Gastroesophageal sphincter (tissue), 4 donors: Measurements from ENCODE around the gene PSMF1. TPM values are rescaled to one million over a fixed set of nuclear protein-coding genes. Genes with fewer than 3 reads are reported as not detected.
"Not testable (repeated sequence)": the region's sequence is repeated elsewhere in the genome, so short reads cannot be mapped to it uniquely, and the experiment has no call there.

Experiments
- ATAC-seq: fragments of 150-250 bp; one replicate; pipeline ENCODE4 v1.9.1; 2016; ENCODE audit warnings: mild to moderate bottlenecking, moderate library complexity
- H3K27ac ChIP-seq, 4 donors: fragments of 200-600 bp; sonication (generic) in 3 of 4; 1 replicate in 3 of 4; 2 replicates in 1 of 4; pipeline ENCODE4 v1.5.1; 2016 to 2019
- H3K27me3 ChIP-seq: fragments of 200-600 bp; sonication (generic); one replicate; pipeline ENCODE4 v1.5.1; 2019
- H3K36me3 ChIP-seq, 2 donors: fragments of 200-600 bp; sonication (generic); one replicate each; pipeline ENCODE4 v1.5.1; 2019; ENCODE audit warnings: control low read depth in 1 of 2
- H3K4me1 ChIP-seq, 3 donors: fragments of 200-600 bp; sonication (generic); 1 replicate in 2 of 3; 2 replicates in 1 of 3; pipeline ENCODE4 v1.5.1; 2016 to 2019; ENCODE audit warnings: control low read depth in 2 of 3
- H3K4me3 ChIP-seq, 2 donors: fragments of 200-600 bp; sonication (generic); one replicate each; pipeline ENCODE4 v1.5.1; 2019; ENCODE audit warnings: mild to moderate bottlenecking in 1 of 2, moderate library complexity in 1 of 2
- H3K9me3 ChIP-seq, 3 donors: fragments of 200-600 bp; sonication (generic); one replicate each; pipeline ENCODE4 v1.5.1; 2017 to 2019; ENCODE audit warnings: control low read depth in 2 of 3
- EP300 ChIP-seq: sonication (generic); formaldehyde crosslinking; IDR thresholded peaks from one replicate; pipeline ENCODE4 v1.6.1; 2017; ENCODE audit warnings: antibody characterized with exemption, mild to moderate bottlenecking
- POLR2A ChIP-seq, 2 donors: fragments of 450-650 bp; IDR thresholded peaks; one replicate each; pipeline ENCODE4 v1.6.1; 2017; ENCODE audit warnings: antibody characterized with exemption in 2 of 2, mild to moderate bottlenecking in 2 of 2, moderate library complexity in 1 of 2
- POLR2AphosphoS5 ChIP-seq: sonication (generic); formaldehyde crosslinking; IDR thresholded peaks from one replicate; pipeline ENCODE4 v1.6.1; 2017; ENCODE audit warnings: antibody characterized with exemption
- WGBS, 2 donors: methylation state at CpG; one replicate each; pipeline ENCODE4 v1.1.5; 2018; ENCODE audit warnings: low coverage in 1 of 2; 5-methylcytosine and 5-hydroxymethylcytosine counted together
- total RNA-seq, 4 donors: library from RNA; depleted of rRNA; stranded (reverse); fragments of >200 nt; gene quantifications; one replicate each; pipeline ENCODE4 v1.1.0, GENCODE V29; 2016
- TF ChIP-seq, protein P1 (sequence below), 4 experiments: fragments of 200-600 bp in 2 of 4; fragments of 450-650 bp in 2 of 4; sonication (generic) in 1 of 4; IDR thresholded peaks; one replicate each; pipeline ENCODE4 v1.5.1; 2017 to 2019; ENCODE audit warnings: antibody characterized with exemption in 4 of 4, mild to moderate bottlenecking in 2 of 4, moderate library complexity in 2 of 4

Gene PSMF1
- total RNA-seq, 4 donors from 2014 or later = 99.6 to 118 (median 116) TPM

DNA sequence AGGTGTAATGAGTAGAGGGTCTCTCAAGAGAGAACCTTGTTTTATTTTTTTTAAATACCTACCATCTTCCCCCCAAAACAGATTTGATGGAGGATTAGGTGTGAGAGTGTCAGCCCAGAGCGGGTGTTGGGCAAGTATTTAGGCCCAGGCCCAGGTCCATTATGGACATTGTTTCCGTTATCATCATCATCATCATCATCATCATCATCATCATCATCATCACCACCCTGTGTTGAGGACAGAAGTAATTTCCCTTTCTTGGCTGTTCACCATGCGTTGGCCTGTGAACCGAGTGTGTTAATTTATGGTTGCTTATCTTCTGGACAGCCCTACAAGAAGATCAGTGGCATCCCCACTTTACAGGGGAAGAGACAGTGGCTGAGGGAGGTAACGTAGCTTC, 28.6 kb downstream of the PSMF1 start:
- WGBS, 2 donors = 88 to 94% methylated on average over 3 to 5 of the region's 5 CpGs
- Histone ChIP-seq H3K27me3 (no peaks in the 10 kb centered on the region), H3K4me1 (no peaks in the 10 kb centered on the region), H3K27ac (no peak overlapping the region), H3K9me3 (no peaks in the 10 kb centered on the region), H3K36me3 (peaks cover 0 to 82% of the 10 kb centered on the region in 2 donors), H3K4me3 (no peak overlapping the region)
- TF ChIP-seq POLR2AphosphoS5 (no peak), POLR2A (IDR thresholded peaks at IDR 0.05) (no peak), EP300 (no peak)
- TF ChIP-seq, protein P1, sequence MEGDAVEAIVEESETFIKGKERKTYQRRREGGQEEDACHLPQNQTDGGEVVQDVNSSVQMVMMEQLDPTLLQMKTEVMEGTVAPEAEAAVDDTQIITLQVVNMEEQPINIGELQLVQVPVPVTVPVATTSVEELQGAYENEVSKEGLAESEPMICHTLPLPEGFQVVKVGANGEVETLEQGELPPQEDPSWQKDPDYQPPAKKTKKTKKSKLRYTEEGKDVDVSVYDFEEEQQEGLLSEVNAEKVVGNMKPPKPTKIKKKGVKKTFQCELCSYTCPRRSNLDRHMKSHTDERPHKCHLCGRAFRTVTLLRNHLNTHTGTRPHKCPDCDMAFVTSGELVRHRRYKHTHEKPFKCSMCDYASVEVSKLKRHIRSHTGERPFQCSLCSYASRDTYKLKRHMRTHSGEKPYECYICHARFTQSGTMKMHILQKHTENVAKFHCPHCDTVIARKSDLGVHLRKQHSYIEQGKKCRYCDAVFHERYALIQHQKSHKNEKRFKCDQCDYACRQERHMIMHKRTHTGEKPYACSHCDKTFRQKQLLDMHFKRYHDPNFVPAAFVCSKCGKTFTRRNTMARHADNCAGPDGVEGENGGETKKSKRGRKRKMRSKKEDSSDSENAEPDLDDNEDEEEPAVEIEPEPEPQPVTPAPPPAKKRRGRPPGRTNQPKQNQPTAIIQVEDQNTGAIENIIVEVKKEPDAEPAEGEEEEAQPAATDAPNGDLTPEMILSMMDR (IDR thresholded peaks at IDR 0.05) = no peak
- ATAC-seq = no peak

DNA sequence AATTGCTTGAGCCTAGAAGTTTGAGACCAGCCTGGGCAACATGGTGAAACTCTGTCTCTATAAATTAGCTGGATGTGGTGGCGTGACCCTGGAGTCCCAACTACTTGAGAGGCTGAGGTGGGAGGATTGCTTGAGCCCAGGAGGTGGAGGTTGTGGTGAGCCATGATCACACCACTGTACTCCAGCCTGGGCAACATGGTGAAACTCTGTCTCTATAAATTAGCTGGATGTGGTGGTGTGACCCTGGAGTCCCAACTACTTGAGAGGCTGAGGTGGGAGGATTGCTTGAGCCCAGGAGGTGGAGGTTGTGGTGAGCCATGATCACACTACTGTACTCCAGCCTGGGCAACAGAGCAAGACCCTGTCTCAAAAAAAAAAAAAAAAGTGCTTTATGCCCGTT, 31.4 kb downstream of the PSMF1 start:
- not testable (repeated sequence) for H3K27me3 ChIP-seq, H3K9me3 ChIP-seq, H3K27ac ChIP-seq, ATAC-seq, H3K4me1 ChIP-seq, H3K4me3 ChIP-seq
- 88 to 92% methylated on average over 1 to 2 of the region's 2 CpGs for WGBS, 2 donors
- H3K36me3 ChIP-seq = peaks cover 0 to 86% of the 10 kb centered on the region in 2 donors

GRCh38 chr20:1150218-1150617, 31.8 kb downstream of the PSMF1 start:
- Histone ChIP-seq H3K4me3 (no peak overlapping the region), H3K9me3 (no peaks in the 10 kb centered on the region), H3K27me3 (no peaks in the 10 kb centered on the region), H3K36me3 (peaks cover 0 to 86% of the 10 kb centered on the region in 2 donors), H3K27ac (no peak overlapping the region), H3K4me1 (no peaks in the 10 kb centered on the region)
- no peak for ATAC-seq
- no peak for TF ChIP-seq POLR2AphosphoS5
- TF ChIP-seq POLR2A (IDR thresholded peaks at IDR 0.05) = no peak
- TF ChIP-seq EP300 = no peak
- TF ChIP-seq, protein P1 (IDR thresholded peaks at IDR 0.05) = no peak
- 66 to 100% methylated on average over 3 to 4 of the region's 4 CpGs for WGBS, 2 donors

GRCh38 chr20:1150968-1151367, 32.6 kb downstream of the PSMF1 start:
- Histone ChIP-seq H3K9me3 (no peaks in the 10 kb centered on the region), H3K4me3 (no peak overlapping the region), H3K27me3 (no peaks in the 10 kb centered on the region), H3K27ac (no peak overlapping the region), H3K36me3 (peaks cover 0 to 84% of the 10 kb centered on the region in 2 donors), H3K4me1 (no peaks in the 10 kb centered on the region)
- no peak for ATAC-seq
- WGBS, 2 donors = 92 to 100% methylated on average over 1 of the region's 1 CpG
- TF ChIP-seq, protein P1 (IDR thresholded peaks at IDR 0.05) = no peak
- no peak for TF ChIP-seq POLR2A (IDR thresholded peaks at IDR 0.05)
- TF ChIP-seq EP300 = no peak
- TF ChIP-seq POLR2AphosphoS5 = no peak

- H3K36me3 ChIP-seq = peaks cover 0 to 65% of the 10 kb centered on the region in 2 donors
- H3K9me3 ChIP-seq = no peaks in the 10 kb centered on the region
- no peak overlapping the region for H3K4me3 ChIP-seq
- H3K27me3 ChIP-seq = no peaks in the 10 kb centered on the region
- no peak overlapping the region for H3K27ac ChIP-seq
- H3K4me1 ChIP-seq = no peaks in the 10 kb centered on the region
- no peak for ATAC-seq
- no peak for TF ChIP-seq EP300
Measured at GRCh38 chr20:1154226-1154625, 35.8 kb downstream of the PSMF1 start.

- H3K27ac ChIP-seq = no peak overlapping the region
- whole genome bisulfite sequencing, 2 donors = 80% methylated on average over 1 of the region's 1 CpG; no CpG with 5 or more reads in 1 of the 2 donors
- no peak overlapping the region for H3K4me3 ChIP-seq
- H3K36me3 ChIP-seq = peaks cover 0 to 62% of the 10 kb centered on the region in 2 donors
- no peaks in the 10 kb centered on the region for H3K4me1 ChIP-seq
- no peaks in the 10 kb centered on the region for H3K9me3 ChIP-seq
- TF ChIP-seq, protein P1 (IDR thresholded peaks at IDR 0.05) = no peak
- no peak for TF ChIP-seq POLR2A (IDR thresholded peaks at IDR 0.05)
- TF ChIP-seq EP300 = no peak
- no peak for TF ChIP-seq POLR2AphosphoS5
- no peaks in the 10 kb centered on the region for H3K27me3 ChIP-seq
- no peak for ATAC-seq
Measured at GRCh38 chr20:1154691-1155090, 36.3 kb downstream of the PSMF1 start.
